PC-9 (cell line): ENCODE data around the gene MMAB.

ENCODE experiments used
- EZH2 ChIP-seq: fragments of 200-600 bp; sonication (generic); IDR thresholded peaks from 2 replicates; pipeline ENCODE4 v1.8.0; 2017; ENCODE audit warnings: antibody characterized with exemption, low read depth
- TF ChIP-seq, protein P1 (sequence below): fragments of 200-600 bp; sonication (generic); conservative IDR thresholded peaks from 2 replicates; pipeline ENCODE4 v1.6.1; 2017; ENCODE audit warnings: mixed run types, antibody characterized with exemption, mild to moderate bottlenecking, moderate library complexity

DNA sequence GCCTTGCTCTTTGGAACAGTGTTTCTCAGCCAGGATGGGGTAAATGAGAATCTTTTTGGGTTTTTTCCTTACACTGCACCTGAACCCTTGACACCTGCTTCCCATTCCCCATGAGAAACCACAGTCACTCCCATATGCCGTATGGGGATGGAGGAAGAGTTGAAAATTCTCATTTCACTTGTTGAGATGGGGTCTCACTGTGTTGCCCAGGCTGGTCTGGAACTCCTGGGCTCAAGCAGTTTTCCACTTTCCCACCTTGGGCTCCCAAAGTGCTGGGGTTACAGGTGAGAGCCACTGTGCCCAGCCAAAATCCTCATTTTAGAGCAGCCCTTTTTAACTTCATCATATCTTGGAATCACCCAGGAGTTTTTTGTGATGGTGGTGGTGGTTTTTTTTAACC lies 4.0 kb upstream of the MMAB start:
- TF ChIP-seq, protein P1, sequence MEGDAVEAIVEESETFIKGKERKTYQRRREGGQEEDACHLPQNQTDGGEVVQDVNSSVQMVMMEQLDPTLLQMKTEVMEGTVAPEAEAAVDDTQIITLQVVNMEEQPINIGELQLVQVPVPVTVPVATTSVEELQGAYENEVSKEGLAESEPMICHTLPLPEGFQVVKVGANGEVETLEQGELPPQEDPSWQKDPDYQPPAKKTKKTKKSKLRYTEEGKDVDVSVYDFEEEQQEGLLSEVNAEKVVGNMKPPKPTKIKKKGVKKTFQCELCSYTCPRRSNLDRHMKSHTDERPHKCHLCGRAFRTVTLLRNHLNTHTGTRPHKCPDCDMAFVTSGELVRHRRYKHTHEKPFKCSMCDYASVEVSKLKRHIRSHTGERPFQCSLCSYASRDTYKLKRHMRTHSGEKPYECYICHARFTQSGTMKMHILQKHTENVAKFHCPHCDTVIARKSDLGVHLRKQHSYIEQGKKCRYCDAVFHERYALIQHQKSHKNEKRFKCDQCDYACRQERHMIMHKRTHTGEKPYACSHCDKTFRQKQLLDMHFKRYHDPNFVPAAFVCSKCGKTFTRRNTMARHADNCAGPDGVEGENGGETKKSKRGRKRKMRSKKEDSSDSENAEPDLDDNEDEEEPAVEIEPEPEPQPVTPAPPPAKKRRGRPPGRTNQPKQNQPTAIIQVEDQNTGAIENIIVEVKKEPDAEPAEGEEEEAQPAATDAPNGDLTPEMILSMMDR, result no peak
- TF ChIP-seq EZH2, result no peak
